Gastroesophageal sphincter (tissue), 4 donors: ENCODE data around the gene UPP2. TPM values are rescaled to one million over a fixed set of nuclear protein-coding genes. Genes with fewer than 3 reads are reported as not detected.

ENCODE experiments used
- ATAC-seq: fragments of 150-250 bp; one replicate; pipeline ENCODE4 v1.9.1; 2016; ENCODE audit warnings: mild to moderate bottlenecking, moderate library complexity
- H3K27ac ChIP-seq, 4 donors: fragments of 200-600 bp; sonication (generic) in 3 of 4; 1 replicate in 3 of 4; 2 replicates in 1 of 4; pipeline ENCODE4 v1.5.1; 2016 to 2019
- H3K27me3 ChIP-seq: fragments of 200-600 bp; sonication (generic); one replicate; pipeline ENCODE4 v1.5.1; 2019
- H3K36me3 ChIP-seq, 2 donors: fragments of 200-600 bp; sonication (generic); one replicate each; pipeline ENCODE4 v1.5.1; 2019; ENCODE audit warnings: control low read depth in 1 of 2
- H3K4me1 ChIP-seq, 3 donors: fragments of 200-600 bp; sonication (generic); 1 replicate in 2 of 3; 2 replicates in 1 of 3; pipeline ENCODE4 v1.5.1; 2016 to 2019; ENCODE audit warnings: control low read depth in 2 of 3
- H3K4me3 ChIP-seq, 2 donors: fragments of 200-600 bp; sonication (generic); one replicate each; pipeline ENCODE4 v1.5.1; 2019; ENCODE audit warnings: mild to moderate bottlenecking in 1 of 2, moderate library complexity in 1 of 2
- H3K9me3 ChIP-seq, 3 donors: fragments of 200-600 bp; sonication (generic); one replicate each; pipeline ENCODE4 v1.5.1; 2017 to 2019; ENCODE audit warnings: control low read depth in 2 of 3
- EP300 ChIP-seq: sonication (generic); formaldehyde crosslinking; IDR thresholded peaks from one replicate; pipeline ENCODE4 v1.6.1; 2017; ENCODE audit warnings: antibody characterized with exemption, mild to moderate bottlenecking
- POLR2A ChIP-seq, 2 donors: fragments of 450-650 bp; IDR thresholded peaks; one replicate each; pipeline ENCODE4 v1.6.1; 2017; ENCODE audit warnings: antibody characterized with exemption in 2 of 2, mild to moderate bottlenecking in 2 of 2, moderate library complexity in 1 of 2
- POLR2AphosphoS5 ChIP-seq: sonication (generic); formaldehyde crosslinking; IDR thresholded peaks from one replicate; pipeline ENCODE4 v1.6.1; 2017; ENCODE audit warnings: antibody characterized with exemption
- WGBS, 2 donors: methylation state at CpG; one replicate each; pipeline ENCODE4 v1.1.5; 2018; ENCODE audit warnings: low coverage in 1 of 2; 5-methylcytosine and 5-hydroxymethylcytosine counted together
- total RNA-seq, 4 donors: library from RNA; depleted of rRNA; stranded (reverse); fragments of >200 nt; gene quantifications; one replicate each; pipeline ENCODE4 v1.1.0, GENCODE V29; 2016
- TF ChIP-seq, protein P1 (sequence below), 4 experiments: fragments of 200-600 bp in 2 of 4; fragments of 450-650 bp in 2 of 4; sonication (generic) in 1 of 4; IDR thresholded peaks; one replicate each; pipeline ENCODE4 v1.5.1; 2017 to 2019; ENCODE audit warnings: antibody characterized with exemption in 4 of 4, mild to moderate bottlenecking in 2 of 4, moderate library complexity in 2 of 4

Gene UPP2
- total RNA-seq, 4 donors from 2014 or later: 0.35 TPM; not detected in 3

DNA sequence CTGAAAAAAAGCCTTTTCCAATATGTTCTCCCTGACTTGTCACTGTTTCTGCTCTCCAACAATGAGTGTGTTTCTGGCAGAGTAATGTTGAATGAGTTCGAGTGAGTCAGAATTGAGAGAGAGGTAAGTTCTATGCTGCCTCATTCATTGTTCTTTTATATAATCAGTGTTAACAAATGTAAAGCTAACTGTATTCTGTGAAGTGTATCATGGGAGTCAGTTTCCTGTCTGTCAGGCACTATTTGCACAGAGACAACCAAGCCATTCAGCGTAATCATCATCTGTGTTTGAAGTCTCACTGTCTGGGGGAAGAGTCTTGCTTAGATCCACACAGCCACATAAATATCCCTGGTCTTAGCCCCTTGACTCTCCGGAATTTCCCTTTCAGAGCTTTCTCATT, 22.0 kb upstream of the UPP2 start:
- H3K4me3 ChIP-seq: no peak overlapping the region
- H3K36me3 ChIP-seq: no peaks in the 10 kb centered on the region
- no peaks in the 10 kb centered on the region for H3K4me1 ChIP-seq
- no peaks in the 10 kb centered on the region for H3K27me3 ChIP-seq
- TF ChIP-seq POLR2A (IDR thresholded peaks at IDR 0.05) (no peak), EP300 (no peak), POLR2AphosphoS5 (no peak)
- TF ChIP-seq, protein P1, sequence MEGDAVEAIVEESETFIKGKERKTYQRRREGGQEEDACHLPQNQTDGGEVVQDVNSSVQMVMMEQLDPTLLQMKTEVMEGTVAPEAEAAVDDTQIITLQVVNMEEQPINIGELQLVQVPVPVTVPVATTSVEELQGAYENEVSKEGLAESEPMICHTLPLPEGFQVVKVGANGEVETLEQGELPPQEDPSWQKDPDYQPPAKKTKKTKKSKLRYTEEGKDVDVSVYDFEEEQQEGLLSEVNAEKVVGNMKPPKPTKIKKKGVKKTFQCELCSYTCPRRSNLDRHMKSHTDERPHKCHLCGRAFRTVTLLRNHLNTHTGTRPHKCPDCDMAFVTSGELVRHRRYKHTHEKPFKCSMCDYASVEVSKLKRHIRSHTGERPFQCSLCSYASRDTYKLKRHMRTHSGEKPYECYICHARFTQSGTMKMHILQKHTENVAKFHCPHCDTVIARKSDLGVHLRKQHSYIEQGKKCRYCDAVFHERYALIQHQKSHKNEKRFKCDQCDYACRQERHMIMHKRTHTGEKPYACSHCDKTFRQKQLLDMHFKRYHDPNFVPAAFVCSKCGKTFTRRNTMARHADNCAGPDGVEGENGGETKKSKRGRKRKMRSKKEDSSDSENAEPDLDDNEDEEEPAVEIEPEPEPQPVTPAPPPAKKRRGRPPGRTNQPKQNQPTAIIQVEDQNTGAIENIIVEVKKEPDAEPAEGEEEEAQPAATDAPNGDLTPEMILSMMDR (IDR thresholded peaks at IDR 0.05): no peak
- 44 to 59% methylated on average over 3 of the region's 3 CpGs for WGBS, 2 donors
- no peak for ATAC-seq
- H3K27ac ChIP-seq: no peak overlapping the region
- peaks cover 0 to 11% (median 0%) of the 10 kb centered on the region in 3 donors for H3K9me3 ChIP-seq

DNA sequence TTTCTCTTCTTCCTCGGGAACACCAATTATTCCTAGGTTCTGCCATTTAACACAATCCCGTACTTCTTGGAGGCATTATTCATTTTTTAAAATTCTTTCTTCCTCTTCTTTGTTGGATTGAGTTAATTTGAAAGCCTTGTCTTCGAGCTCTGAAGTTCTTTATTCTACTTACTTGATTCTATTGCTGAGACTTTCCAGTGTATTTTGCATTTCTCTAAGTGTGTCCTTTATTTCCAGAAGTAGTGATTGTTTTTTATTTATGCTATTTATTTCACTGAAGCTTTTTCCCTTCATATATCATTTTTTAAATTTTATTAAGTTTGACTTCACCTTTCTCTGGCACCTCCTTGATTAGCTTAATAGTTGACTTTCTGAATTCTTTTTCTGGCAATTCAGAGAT, 13.6 kb upstream of the UPP2 start:
- no peak overlapping the region for H3K27ac ChIP-seq
- ATAC-seq: no peak
- 50 to 93% methylated on average over 1 to 3 of the region's 3 CpGs for WGBS, 2 donors

DNA sequence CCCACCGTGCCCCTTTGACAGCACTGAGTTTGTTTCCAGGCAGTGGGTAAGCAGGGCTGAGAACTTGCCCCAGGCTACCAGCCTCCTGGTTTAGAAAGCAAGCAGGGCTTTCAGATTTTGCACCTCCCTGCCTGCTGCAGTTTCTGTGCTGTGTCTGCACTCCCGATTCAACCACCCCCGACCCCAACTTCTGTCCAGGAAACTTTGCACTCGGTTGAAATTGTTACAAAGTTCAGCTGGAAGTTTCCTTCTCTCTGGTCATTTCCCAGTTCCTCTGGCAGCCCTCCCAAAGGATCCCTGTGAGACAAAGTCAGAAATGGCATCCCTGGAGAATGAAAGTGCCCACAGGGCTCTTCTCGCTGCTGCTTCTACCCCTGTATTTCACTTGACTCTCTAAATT, 12.4 kb upstream of the UPP2 start:
- peaks cover 0 to 26% (median 0%) of the 10 kb centered on the region in 3 donors for H3K9me3 ChIP-seq
- no peak overlapping the region for H3K4me3 ChIP-seq
- H3K4me1 ChIP-seq: no peaks in the 10 kb centered on the region
- TF ChIP-seq POLR2A (IDR thresholded peaks at IDR 0.05) (no peak), EP300 (no peak), POLR2AphosphoS5 (no peak)
- TF ChIP-seq, protein P1 (IDR thresholded peaks at IDR 0.05): no peak
- no peaks in the 10 kb centered on the region for H3K27me3 ChIP-seq
- no peaks in the 10 kb centered on the region for H3K36me3 ChIP-seq
- 72 to 78% methylated on average over 3 to 5 of the region's 5 CpGs for WGBS, 2 donors
- H3K27ac ChIP-seq: no peak overlapping the region
- ATAC-seq: no peak

More for the DNA sequence above, 13.6 kb upstream of the UPP2 start:
- no peaks in the 10 kb centered on the region for H3K4me1 ChIP-seq
- H3K27me3 ChIP-seq: no peaks in the 10 kb centered on the region
- H3K9me3 ChIP-seq: peaks cover 0 to 26% (median 0%) of the 10 kb centered on the region in 3 donors
- TF ChIP-seq, protein P1 (IDR thresholded peaks at IDR 0.05): no peak
- no peak for TF ChIP-seq POLR2AphosphoS5
- no peak for TF ChIP-seq POLR2A (IDR thresholded peaks at IDR 0.05)
- no peak for TF ChIP-seq EP300
- H3K4me3 ChIP-seq: no peak overlapping the region
- H3K36me3 ChIP-seq: no peaks in the 10 kb centered on the region

DNA sequence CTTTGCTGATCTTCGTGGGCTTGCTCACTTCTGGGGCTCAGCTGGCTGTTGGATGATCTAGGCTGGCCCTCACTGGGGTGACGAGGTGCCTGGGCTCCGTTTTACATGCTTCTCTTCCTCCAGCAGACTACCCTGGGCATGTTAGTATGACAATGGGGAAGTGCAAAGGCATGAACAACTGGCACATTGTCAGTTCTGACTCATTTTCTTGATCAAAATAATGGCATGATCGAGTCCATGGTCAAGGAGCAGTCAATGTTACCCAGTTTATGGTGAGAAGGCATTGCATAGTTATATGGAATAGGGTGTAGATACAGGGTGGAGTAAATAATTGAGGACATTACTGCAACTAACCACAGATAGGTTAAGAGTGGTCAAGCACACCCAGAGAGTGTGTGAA, 10.0 kb upstream of the UPP2 start:
- ATAC-seq: no peak
- 75 to 85% methylated on average over 4 of the region's 4 CpGs for WGBS, 2 donors
- TF ChIP-seq POLR2A (IDR thresholded peaks at IDR 0.05) (no peak), POLR2AphosphoS5 (no peak)
- TF ChIP-seq, protein P1 (IDR thresholded peaks at IDR 0.05): no peak

DNA sequence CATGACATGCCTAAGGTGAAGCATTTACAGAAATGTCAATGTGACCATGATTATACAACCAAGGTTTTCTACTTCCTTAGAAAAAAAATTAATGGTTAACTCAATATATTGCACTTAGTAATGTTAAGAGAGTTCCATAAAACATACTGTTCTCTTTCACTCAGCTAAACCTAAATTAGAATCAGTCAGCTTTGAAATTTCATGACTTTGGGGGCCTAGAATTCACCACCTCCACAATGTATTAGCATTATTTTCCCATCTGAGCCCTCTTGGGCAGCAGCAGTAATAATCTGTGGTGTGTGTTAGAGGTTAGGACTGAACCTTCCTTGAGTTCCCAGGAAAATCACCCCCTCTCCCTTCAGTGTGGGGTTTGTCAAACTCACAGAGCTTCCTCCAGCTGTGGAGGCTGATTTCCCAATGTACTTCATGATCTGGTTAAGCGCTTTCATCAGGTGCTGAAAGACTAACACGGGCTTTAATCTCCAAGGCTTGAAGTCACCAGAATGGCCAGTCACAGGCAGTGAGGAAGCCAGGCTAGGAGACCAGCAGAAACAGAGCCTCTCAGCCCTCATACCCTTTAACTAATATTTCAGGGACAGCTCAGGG, 7.1 kb upstream of the UPP2 start:
- Histone ChIP-seq H3K9me3 (no peaks in the 10 kb centered on the region), H3K27me3 (no peaks in the 10 kb centered on the region), H3K27ac (no peak overlapping the region), H3K4me1 (no peaks in the 10 kb centered on the region), H3K36me3 (no peaks in the 10 kb centered on the region), H3K4me3 (no peak overlapping the region)
- no peak for ATAC-seq
- no CpG with 5 or more reads among the region's 2 CpGs for WGBS, 2 donors
- TF ChIP-seq POLR2A (IDR thresholded peaks at IDR 0.05) (no peak), POLR2AphosphoS5 (no peak), EP300 (no peak)
- TF ChIP-seq, protein P1 (IDR thresholded peaks at IDR 0.05): no peak

More for the DNA sequence above, 10.0 kb upstream of the UPP2 start:
- Histone ChIP-seq H3K9me3 (peaks cover 0 to 23% (median 0%) of the 10 kb centered on the region in 3 donors), H3K27ac (no peak overlapping the region), H3K27me3 (no peaks in the 10 kb centered on the region), H3K36me3 (no peaks in the 10 kb centered on the region), H3K4me1 (no peaks in the 10 kb centered on the region), H3K4me3 (no peak overlapping the region)
